GM18511 (cell line): Measurements from ENCODE around the gene GRIK4.

ENCODE experiments used
- ATAC-seq: cut with Tn5 transposase; IDR thresholded peaks from one replicate; pipeline ENCODE4 v1.9.1; 2021; ENCODE audit warnings: mild to moderate bottlenecking, moderate library complexity; ENCODE audit not compliant: unreplicated experiment

The GRIK4 gene

GRCh38 chr11:120660024-120660565 lies 148.5 kb downstream of the GRIK4 start:
- no peak for ATAC-seq

GRCh38 chr11:120662071-120662676 lies 150.6 kb downstream of the GRIK4 start:
- ATAC-seq = no peak

- no peak for ATAC-seq
Measured at GRCh38 chr11:120663142-120663541, 151.6 kb downstream of the GRIK4 start.

GRCh38 chr11:120666121-120666639 lies 154.6 kb downstream of the GRIK4 start:
- no peak for ATAC-seq

GRCh38 chr11:120667281-120667680 lies 155.7 kb downstream of the GRIK4 start:
- no peak for ATAC-seq

- ATAC-seq = no peak
Measured at GRCh38 chr11:120667934-120668333, 156.4 kb downstream of the GRIK4 start.

- no peak for ATAC-seq
Measured at GRCh38 chr11:120668537-120668936, 157.0 kb downstream of the GRIK4 start.

- no peak for ATAC-seq
Measured at GRCh38 chr11:120674542-120674941, 163.0 kb downstream of the GRIK4 start.

GRCh38 chr11:120675171-120675570 lies 163.6 kb downstream of the GRIK4 start:
- ATAC-seq = no peak

GRCh38 chr11:120676991-120677390 lies 165.4 kb downstream of the GRIK4 start:
- no peak for ATAC-seq

GRCh38 chr11:120680322-120680721 lies 168.8 kb downstream of the GRIK4 start:
- ATAC-seq = no peak

GRCh38 chr11:120681434-120682331 lies 170.1 kb downstream of the GRIK4 start:
- no peak for ATAC-seq

- ATAC-seq = no peak
Measured at GRCh38 chr11:120682332-120682649, 170.7 kb downstream of the GRIK4 start.

- ATAC-seq = no peak
Measured at GRCh38 chr11:120682866-120683265, 171.3 kb downstream of the GRIK4 start.

GRCh38 chr11:120686516-120686915 lies 175.0 kb downstream of the GRIK4 start:
- no peak for ATAC-seq

GRCh38 chr11:120688163-120688562 lies 176.6 kb downstream of the GRIK4 start:
- no peak for ATAC-seq

- no peak for ATAC-seq
Measured at GRCh38 chr11:120689596-120690275, 178.2 kb downstream of the GRIK4 start.

- no peak for ATAC-seq
Measured at GRCh38 chr11:120690406-120690805, 178.9 kb downstream of the GRIK4 start.

GRCh38 chr11:120694726-120695125 lies 183.2 kb downstream of the GRIK4 start:
- ATAC-seq = no peak

GRCh38 chr11:120695426-120695825 lies 183.9 kb downstream of the GRIK4 start:
- ATAC-seq = no peak

GRCh38 chr11:120695939-120696338 lies 184.4 kb downstream of the GRIK4 start:
- no peak for ATAC-seq
